Measurements from ENCODE around the gene GDF15.

- TF ChIP-seq, protein P1, sequence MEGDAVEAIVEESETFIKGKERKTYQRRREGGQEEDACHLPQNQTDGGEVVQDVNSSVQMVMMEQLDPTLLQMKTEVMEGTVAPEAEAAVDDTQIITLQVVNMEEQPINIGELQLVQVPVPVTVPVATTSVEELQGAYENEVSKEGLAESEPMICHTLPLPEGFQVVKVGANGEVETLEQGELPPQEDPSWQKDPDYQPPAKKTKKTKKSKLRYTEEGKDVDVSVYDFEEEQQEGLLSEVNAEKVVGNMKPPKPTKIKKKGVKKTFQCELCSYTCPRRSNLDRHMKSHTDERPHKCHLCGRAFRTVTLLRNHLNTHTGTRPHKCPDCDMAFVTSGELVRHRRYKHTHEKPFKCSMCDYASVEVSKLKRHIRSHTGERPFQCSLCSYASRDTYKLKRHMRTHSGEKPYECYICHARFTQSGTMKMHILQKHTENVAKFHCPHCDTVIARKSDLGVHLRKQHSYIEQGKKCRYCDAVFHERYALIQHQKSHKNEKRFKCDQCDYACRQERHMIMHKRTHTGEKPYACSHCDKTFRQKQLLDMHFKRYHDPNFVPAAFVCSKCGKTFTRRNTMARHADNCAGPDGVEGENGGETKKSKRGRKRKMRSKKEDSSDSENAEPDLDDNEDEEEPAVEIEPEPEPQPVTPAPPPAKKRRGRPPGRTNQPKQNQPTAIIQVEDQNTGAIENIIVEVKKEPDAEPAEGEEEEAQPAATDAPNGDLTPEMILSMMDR (conservative IDR thresholded peaks at IDR 0.05; ENCODE audit: low read length): no peak
- no peak for TF ChIP-seq EZH2phosphoT487 (IDR thresholded peaks at IDR 0.05; ENCODE audit: borderline replicate concordance)
Observed at GRCh38 chr19:18438331-18439024, 52.5 kb downstream of the GDF15 start.

Measured in Loucy (cell line).